A673 (cell line): ENCODE measurements around the gene PNLDC1.

ENCODE experiments used
- EZH2 ChIP-seq: fragments of 200-600 bp; sonication (generic); IDR thresholded peaks from 2 replicates; pipeline ENCODE4 v1.6.1; 2017; ENCODE audit warnings: borderline replicate concordance, low read depth, mild to moderate bottlenecking, mixed read lengths, antibody characterized with exemption, low read length; ENCODE audit not compliant: poor library complexity, severe bottlenecking
- TF ChIP-seq, protein P1 (sequence below): fragments of 300-800, 200-600 bp; sonication (generic); conservative IDR thresholded peaks from 2 replicates; pipeline ENCODE4 v1.5.1; 2017; ENCODE audit warnings: low read depth, mild to moderate bottlenecking, antibody characterized with exemption, low read length, moderate library complexity, mixed read lengths

DNA sequence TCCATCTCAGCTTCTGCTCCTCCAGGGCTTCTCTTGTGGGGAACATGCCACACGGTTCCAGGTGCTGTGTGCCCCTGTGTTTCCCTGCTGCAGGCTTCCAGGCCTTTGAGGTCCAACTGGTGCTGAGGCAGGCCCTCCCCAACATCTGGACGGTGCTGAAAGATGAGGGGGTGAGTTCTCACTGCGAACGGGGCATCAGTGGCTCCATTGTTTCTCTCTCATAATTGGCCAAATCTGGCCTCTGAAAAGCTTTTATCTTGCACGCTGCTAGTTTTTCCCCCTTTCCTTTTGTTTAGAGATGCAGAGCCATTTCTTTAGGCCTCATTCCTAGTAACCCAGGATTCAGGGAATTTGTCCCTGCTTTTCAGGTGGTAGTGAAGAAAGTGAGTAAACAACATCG, 8.6 kb downstream of the PNLDC1 start:
- no peak for TF ChIP-seq EZH2
- TF ChIP-seq, protein P1, sequence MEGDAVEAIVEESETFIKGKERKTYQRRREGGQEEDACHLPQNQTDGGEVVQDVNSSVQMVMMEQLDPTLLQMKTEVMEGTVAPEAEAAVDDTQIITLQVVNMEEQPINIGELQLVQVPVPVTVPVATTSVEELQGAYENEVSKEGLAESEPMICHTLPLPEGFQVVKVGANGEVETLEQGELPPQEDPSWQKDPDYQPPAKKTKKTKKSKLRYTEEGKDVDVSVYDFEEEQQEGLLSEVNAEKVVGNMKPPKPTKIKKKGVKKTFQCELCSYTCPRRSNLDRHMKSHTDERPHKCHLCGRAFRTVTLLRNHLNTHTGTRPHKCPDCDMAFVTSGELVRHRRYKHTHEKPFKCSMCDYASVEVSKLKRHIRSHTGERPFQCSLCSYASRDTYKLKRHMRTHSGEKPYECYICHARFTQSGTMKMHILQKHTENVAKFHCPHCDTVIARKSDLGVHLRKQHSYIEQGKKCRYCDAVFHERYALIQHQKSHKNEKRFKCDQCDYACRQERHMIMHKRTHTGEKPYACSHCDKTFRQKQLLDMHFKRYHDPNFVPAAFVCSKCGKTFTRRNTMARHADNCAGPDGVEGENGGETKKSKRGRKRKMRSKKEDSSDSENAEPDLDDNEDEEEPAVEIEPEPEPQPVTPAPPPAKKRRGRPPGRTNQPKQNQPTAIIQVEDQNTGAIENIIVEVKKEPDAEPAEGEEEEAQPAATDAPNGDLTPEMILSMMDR, result no peak
